ENCODE data around the gene GNA12.
A peak's percentile ranks its signal among the peaks of the same experiment; 100 is the strongest.
"Not testable (repeated sequence)": the region's sequence is repeated elsewhere in the genome, so short reads cannot be mapped to it uniquely, and the experiment has no call there.

GNA12 gene

DNA sequence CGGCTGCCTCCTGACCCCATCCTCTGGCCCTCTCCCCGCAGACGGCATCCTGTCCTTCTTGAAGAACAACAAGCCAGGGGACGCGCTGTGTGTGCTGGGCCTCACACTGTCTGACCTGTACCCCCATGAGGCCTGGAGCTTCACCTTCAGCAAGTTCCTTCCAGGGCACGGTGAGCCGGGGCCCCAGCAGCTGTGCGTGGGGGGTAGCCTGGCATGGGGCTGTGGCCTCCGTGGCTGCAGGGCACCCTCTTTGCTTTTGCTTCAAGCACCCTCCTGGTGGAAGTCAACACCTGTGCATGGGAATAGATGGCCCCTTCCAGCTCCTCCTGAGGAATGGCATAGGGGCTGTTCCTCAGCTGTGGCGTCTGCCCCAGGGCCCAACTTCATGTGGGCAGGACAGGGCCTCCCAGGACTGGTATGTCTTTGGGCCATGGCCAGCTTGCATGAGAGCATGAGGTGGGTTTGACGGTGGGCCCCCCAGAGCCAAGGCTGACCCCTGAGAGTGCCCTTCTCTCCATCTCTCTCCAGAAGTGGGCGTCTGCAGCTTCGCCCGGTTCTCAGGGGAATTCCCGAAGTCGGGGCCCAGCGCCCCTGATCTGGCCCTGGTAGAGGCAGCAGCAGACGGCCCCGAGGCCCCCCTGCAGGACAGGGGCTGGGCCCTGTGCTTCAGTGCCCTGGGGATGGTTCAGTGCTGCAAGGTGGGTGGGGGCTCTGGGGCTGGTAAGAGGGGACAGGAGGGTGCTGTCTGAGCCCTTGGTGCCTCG is 135.4 kb downstream of the GNA12 start:
- DNase-seq, result no peak

DNA sequence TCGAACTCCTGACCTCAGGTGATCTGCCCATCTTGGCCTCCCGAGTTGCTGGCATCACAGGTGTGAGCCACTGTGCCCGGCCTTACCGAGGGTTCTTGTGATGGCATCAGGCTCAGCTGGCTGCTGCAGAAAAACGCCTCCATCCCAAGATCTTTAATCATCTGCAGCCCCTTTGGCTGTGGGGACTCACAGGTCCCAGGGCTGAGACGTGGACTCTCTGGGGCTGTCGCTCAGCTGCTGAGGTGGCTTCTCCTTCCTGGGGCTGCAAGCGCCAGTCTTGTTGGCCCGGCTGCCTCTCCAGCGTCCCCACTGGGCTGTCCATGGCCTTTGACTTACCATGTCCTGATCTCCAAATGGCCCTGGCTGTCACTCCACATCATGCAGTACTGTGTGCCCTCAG is 136.1 kb downstream of the GNA12 start:
- no peak for DNase-seq

DNA sequence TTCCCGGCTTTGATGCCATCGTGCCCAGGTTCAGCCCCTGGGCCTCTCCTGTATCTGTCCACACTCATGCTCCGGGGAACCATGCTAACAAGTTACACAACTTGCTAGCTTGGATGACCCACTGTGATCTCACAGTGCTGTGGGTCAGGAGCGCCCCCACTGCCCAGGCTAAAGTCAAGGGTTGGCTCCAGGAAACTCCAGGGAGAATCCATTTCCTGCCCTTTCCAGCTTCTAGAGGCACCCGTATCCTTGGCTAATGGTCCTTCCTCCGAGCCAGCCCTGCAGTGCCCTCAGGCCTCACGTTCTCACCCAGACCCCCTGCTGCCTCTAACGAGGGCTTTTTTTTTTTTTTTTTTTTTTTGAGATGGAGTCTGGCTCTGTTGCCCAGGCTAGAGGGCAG is 136.6 kb downstream of the GNA12 start:
- DNase-seq, result no peak

DNA sequence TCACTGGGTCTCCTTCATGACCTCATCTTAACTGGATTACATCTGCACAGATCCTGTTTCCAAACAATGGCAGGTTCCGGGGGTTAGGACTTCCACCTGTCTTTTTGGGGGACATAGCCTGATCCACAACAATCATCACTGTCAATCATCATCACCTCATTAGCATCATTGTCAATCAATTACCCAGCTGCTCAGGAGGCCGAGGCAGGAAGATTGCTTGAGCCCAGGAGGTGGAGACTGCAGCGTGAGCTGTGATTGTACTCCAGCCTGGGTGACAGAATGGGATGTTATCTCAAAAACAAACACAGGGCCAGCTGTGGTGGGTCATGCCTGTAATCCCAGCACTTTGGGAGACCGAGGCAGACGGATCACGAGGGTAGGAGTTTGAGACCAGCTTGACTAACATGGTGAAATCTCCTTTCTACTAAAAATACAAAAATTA is 137.4 kb downstream of the GNA12 start:
- no peak for DNase-seq

DNA sequence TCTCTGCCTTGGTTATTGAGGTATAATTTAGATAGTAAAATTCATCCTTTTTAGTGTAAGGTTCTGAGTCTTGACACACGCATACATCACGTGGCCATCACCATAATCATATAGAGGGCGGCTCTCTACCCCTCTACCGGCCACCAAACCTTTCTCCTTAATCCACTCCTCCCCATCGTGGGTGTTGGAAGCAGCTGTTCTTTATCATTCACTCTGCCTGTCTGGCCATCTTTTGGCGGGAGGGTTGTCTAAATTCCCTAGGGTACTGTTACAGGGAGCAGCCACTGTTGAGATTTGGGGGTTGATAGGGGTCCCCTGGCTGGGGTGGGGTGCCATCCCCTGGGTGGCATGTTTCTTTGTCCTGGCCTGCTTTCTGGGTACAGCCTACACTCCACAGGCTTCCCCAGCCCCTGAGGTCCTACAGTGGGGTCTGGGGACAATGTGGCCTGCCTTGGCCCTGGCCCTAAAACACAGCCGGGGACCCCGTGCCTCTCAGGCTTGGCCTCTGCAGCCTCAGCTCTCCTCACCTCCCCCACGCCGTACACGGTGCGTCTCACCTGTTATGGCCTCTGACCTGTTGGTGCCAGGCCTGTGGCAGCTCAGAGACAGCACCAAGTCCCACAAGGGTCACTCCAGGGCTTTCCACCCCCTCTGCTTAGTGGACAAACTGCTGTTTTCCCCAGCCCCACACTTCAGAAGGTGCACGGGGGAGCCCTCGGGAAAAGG is 138.6 kb downstream of the GNA12 start:
- no peak for DNase-seq

DNA sequence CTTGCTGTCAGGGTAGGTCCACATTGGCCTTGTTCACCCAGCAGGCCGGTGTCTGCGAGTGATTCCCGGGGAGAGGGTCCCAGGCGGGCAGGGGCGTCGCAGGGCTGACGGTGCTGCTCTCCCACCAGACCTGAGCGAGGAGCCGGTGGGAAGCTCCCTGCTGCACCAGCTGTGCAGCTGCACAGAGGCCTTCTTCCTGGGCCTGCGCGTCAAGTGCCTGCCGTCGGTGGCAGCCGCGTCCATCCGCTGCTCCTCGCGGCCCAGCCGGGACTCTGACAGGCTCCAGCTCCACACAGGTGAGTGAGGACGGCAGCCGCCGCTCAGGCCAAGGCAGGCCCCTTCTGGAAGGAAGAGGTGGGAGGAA is 141.5 kb downstream of the GNA12 start:
- DNase-seq, result no peak

DNA sequence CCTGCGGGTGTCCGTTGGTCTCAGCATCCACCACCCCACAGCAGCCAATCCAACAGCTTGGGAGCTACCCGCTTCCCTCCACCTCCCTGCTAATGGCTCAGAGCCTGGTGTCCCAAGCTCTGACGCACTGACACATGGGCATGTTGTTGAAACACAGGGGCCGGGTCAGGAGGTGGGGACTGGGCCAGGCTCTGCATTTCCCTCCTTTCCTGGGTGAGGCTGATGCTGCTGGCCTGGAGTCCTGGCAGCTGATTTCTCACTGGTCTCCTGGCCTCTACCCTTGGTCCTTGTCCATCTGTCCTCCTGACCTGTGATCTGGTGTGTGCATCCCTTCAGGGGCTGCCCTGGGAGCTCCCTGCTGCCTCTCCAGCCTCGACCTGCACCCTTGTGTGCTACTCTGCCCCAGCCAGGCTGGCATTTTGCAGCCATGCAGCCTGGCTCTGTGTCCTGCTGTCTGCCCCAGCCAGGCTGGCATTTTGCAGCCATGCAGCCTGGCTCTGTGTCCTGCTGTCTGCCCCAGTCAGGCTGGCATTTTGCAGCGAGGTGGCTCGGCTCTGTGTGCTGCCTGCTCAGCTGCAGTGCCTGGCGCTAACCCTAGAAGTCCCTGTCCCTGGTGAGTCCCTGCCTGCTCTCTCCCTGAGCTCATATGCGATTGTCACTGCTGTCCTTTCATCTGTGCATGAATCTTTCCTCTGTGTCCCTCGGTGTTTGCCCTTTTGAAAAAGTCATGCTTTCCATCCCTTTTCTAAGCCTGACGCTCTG is 142.1 kb downstream of the GNA12 start:
- DNase-seq, result no peak

DNA sequence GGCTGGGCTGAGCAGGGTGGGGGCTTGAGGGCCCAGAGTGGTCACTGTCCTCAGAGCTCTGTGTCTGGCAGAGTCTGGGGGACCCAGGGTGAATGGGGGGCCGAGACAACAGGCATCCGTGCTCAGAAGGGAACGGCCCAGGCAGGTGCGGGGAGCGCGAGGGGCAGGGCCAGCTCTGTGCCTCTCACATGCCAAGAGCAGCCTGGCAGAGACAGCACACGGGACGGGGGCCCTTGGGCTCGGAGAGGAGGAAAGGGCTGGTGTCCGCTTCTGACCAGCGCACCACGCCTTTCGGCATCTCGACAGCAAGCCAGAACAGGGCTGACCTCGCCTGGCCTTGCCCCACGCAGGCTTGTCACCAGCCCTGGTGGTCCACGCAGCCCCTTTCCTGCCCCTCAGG is 142.7 kb downstream of the GNA12 start:
- DNase-seq, result no peak

DNA sequence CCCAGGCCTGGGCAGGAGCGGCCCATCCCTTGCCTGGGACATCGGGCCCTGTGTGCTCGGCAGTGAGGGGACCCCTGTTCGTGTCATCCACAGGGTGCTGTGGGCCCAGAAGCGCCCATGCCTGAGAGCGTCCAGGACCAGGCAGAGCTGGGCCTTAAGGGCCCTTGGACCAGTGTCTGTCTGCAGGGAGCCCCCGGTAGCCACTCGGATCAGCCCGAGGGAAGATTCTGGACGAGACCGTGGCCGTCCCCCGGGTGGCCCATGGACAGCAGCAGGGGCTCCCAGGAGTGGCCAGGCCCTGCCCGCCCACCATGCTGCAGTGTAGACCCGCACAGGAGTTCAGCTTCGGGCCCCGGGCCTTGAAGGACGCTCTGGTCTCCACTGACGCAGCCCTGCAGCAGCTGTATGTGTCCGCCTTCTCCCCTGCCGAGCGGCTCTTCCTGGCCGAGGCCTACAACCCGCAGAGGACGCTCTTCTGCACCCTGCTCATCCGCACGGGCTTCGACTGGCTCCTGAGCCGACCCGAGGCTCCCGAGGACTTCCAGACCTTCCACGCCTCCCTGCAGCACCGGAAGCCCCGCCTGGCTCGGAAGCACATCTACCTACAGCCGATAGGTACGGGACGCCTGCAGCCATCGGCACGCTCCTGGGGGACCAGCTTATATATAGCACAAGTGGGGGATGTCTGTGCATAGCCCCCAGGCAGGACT is 143.8 kb downstream of the GNA12 start:
- no peak for DNase-seq

DNA sequence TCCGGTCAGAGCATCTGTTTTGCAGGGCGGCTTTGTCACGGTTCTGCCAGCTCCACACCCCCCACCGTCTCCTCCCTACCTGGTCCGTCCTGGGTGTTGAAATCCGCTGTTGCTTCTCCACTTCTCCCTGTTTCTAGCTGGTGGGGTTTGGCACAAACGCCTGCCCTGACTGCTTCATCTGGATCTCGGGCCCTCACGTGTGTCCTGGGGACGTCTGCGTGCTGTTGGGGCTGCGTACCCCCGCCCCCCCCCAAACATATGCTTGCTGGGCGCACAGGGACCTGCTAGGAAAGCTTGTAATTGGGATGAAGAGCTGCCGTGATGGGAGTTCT is 144.9 kb downstream of the GNA12 start:
- DNase-seq, result no peak

DNA sequence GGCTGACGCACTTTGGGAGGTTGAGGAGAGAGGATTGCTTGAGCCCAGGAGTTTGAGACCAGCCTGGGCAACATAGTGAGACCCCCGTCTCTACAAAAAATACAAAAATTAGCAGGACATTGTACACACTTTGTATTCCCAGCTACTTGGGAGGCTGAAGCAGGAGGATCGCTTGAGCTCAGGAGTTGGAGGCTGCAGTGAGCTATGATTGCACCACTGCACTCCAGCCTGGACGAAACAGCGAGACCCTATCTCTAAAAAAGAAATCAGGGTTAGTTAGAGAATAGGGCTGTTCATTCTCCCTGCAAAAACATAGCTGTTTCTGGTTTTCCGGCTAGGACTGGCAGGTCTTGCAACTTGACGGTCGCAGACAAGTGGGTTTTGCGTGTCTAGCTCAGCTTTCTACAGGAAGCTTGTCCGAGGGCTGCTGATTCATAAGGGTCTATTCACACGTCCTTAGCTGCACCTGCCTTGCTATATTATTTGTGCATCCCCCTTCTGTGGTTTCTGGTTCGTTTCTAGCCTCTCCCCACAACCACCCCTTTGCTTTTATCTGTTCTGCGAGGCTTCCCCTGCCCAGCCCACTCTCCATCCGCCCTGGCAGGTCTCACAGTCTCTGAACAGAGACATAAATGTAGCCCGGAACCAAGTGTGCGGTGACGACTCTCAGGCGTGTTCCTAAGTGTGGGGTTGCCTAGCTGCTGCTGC is 145.4 kb downstream of the GNA12 start:
- peak; percentile 34 to 47 for DNase-seq

DNA sequence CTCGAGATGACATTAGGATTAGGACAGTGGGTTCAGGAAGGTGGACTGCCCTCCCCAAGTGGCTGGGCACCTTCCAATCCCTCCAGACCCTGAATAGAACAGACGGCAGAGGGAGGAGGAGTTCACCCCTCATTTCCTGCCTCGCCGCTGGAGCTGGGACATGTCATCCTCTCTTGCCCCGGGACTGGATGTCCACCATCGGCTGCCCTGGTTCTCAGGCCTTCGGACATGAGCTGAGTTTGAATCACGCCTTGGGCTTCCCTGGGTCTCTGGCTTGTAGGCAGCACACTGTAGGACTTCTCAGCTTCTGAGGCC is 150.0 kb downstream of the GNA12 start:
- not testable (repeated sequence) for DNase-seq

DNA sequence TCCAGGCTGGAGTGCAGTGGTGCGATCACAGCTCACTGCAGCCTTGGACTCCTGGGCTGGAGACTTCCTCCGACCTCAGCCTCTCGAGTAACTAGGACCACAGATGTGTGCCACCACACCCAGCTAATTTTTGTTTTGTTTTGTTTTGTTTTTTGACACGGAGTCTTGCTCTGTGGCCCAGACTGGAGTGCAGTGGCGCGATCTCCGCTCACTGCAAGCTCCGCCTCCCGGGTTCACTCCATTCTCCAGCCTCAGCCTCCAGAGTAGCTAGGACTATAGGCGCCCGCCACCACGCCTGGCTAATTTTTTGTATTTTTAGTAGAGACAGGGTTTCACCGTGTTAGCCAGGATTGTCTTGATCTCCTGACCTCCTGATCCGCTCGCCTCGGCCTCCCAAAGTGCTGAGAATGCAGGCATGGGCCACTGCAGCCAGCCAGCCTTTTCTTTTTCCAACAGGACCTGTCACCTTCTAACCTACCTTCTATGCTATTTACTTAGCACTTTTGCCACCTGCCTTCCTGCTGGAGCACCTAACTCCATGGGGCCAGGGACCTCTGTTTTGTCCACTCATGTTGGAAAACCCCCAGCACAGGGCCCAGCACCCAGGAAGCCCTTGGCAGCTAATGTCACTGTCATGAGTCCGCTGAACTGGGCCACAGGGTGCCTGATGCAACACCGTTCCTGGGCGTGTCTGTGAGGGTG is 150.5 kb downstream of the GNA12 start:
- not testable (repeated sequence) for DNase-seq

DNA sequence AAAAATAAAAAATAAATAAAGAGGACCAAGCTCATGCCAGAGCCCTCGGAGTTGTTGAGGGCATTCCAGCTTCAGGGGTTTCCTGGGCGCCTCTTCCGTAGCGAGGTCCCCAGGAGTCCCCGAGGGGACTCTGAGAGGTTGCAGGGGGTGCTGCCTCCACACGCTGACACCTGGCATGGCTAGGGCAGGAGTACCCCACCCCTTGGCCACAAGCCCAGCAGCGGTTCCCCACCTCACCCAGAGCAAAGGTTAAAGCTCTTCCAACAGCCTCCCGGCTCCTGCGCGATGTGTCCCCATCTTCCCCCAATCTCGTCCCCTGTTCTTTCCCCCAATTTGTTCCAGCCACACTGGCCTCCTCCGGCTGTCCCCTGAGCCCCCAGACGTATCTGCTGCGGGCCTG is 151.6 kb downstream of the GNA12 start:
- no peak for DNase-seq

DNA sequence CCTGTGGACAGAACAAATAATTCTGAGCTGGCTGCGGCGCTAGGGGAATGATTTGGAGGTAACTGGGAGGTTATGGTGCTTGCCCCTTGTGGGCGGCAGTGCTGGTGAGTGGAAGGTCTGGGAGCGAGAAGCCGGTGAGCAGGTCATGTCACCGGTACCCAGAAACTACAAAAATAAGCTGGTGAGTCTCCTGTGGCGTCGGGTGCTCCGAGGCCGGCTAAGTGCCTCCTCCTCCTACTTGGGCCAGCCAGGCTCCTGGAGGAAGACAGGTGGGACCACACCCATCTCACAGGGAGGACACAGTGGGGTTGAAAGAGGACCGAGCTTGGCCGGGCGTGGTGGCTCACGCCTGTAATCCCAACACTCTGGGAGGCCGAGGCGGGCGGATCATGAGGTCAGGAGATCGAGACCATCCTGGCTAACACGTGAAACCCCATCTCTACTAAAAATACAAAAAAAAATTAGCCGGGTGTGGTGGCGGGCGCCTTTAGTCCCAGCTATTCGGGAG is 152.1 kb downstream of the GNA12 start:
- not testable (repeated sequence) for DNase-seq

DNA sequence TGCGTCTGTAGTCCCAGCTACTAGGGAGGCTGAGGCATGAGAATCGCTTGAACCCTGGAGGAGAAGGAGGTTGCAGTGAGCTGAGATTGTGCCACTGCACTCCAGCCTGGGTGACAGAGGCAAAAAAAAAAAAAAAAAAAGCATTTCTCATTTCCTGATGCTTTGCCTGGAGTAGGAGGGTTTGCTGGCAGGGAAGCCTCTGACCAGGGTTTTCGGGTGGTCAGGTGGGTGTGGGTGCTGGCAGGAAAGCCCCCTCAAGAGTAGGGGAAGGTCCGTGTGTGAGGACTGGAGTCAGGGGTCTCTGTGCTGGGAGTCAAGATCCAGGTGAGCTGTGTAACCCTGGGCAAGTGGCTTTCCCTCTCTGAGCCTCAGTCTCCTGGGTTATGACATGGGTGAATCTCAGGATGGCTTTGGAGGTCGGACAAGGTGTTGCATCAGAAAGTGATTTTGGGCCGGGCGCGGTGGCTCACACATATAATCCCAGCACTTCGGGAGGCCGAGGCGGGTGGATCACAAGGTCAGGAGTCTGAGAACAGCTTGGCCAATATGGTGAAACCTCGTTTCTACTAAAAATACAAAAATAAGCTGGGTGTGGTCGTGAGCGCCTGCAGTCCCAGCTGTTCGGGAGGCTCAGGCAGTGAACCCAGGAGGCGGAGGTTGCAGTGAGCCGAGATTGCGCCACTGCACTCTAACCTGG is 152.9 kb downstream of the GNA12 start:
- DNase-seq, result no peak

DNA sequence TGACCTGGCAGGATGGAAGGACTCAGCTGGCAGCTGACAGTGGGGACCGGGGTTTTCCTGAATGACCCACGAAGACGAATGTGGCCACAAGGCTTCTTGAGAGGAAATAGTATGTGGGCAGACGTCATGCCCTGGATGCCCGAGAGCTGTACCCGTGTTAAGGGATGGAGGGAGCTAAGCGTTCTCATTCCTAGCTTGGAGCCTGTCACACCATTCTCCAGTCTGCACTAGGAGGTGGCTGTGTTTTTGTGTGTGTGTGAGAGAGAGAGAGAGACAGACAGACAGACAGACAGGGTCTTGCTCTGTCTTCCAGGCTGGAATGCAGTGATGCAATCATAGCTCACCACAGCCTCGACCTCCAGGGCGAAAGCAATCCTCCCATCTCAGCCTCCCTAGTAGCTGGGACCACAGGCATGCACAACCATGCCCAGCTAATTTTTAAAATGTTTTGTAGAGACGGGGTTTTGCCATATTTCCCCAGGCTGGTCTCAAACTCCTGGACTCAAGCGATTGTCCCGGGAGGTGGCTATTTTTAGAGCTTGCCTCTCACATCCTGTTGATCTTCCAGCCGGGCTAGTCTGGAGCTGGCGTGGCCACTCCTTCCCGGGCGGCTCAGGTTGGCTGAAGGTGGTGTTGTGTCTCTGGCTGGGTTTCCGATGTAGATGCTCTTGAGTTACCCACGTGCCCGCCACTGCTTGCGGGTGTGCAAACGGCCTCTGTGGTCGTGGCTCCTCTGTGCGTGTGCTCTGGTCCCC is 154.0 kb downstream of the GNA12 start:
- no peak for DNase-seq

DNA sequence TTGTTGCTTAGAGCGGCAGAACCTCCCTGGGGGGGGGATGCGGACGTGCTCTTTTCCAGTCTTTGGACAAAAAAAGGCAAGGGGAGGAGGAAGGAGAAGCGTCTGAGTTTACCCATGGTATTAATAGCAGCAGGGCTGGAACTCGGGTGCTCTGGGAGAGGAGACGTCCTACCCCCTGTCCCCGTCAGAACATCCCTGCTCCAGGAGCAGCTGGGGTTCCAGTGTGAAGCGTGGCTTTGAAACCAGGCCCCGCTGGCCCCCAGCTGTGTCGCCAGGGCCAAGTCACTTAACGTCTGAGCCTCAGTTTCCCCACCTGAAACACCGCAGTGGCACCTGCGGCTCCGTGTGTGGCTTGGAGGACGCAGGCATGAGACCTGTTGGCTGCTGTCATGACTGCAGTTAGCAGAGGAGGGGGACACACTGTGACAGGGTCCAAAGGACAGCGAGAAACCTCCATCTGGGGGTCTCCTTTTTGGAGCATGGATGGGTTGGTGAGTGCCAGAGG is 154.7 kb downstream of the GNA12 start:
- DNase-seq, result no peak

DNA sequence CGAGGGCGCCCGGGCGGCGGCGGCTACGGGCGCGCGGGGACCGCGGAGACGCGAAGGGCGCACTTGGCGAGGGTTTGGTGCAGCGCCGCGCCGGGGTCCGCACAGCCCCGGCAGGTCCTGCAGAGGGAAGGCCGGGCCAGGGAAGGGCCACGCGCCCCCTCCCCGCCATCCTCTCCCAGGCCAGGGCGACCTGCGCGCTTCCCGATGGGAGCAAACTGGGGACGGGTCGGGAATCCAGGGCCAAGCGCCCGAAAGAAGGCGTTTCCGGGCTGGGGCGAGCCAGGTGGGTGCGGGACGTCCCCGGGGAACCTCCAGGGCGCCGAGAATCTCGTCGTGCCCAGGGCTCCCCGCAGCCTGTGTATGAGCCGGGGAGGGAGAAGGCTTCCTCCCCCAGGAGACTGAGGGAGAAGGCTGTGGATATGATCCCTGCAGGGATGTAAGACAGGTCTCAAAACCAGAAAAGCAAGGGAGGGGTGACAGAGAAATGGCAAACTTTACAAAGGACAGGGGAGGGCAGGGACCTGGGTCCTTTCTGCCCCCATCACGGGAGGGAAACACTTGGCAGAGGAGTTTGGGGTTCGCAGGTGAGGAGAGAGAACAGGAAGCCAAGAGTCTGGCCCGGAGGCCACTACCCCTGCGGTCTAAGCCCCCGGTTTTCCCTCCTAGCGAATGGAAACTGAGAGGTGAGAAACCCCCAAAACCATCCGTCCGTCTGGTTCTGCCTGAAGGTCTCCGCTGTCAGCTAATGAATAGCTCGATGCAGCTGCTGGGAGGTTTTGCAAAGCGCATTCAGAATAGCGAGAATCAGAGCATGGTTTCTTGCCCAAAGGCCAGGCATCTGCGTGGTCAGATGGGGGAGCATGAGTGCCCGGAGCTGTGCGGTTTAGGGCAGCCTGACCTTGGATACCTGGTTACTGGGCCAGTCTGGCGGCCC is 155.4 kb downstream of the GNA12 start:
- no peak for DNase-seq

Data from activated CD4-positive, alpha-beta T cell treated with anti-CD3 and anti-CD28 coated beads for 4 hours (primary cell).